ENCODE data around the gene NMD3. TPM values are rescaled to one million over a fixed set of nuclear protein-coding genes. Genes with fewer than 3 reads are reported as not detected.

Gene NMD3
- total RNA-seq, 1 experiment from 2014 or later = 55.6 TPM

- no peak overlapping the region for H4K5ac ChIP-seq (ENCODE audit: insufficient read length, low read depth, low read length)
- H3K18ac ChIP-seq (ENCODE audit: insufficient read length, low read depth, low read length) = no peak overlapping the region
- peaks cover 2% of the 10 kb centered on the region; the same call in 1 of the 2 replicates for H3K4me1 ChIP-seq (ENCODE audit: insufficient read depth, low read length)
- H3K4me1 Mint-ChIP-seq = no peaks in the 10 kb centered on the region
- no peak overlapping the region for H4K8ac ChIP-seq (replicated peaks; ENCODE audit: insufficient read length, low read depth, low read length)
- H3K9me3 ChIP-seq (ENCODE audit: control insufficient read depth, low read depth, low read length) = no peaks in the 10 kb centered on the region
- H2AK5ac ChIP-seq (ENCODE audit: insufficient read length, low read length) = no peak overlapping the region
- H2BK120ac ChIP-seq (ENCODE audit: low read depth, low read length, poor library complexity, severe bottlenecking) = no peak overlapping the region
- H3K27ac Mint-ChIP-seq = peak overlapping the region in 2 of 3 experiments; percentile 51 to 66; a peak in 1 of 7 replicates
- no CpG with 5 or more reads among the region's 1 CpG for WGBS (ENCODE audit: extremely low coverage, insufficient read length, low lambda C conversion rate)
- no peak overlapping the region for H3K56ac ChIP-seq (ENCODE audit: insufficient read length, low read depth, low read length)
- no peak overlapping the region for H3K23ac ChIP-seq (ENCODE audit: insufficient read length, low read depth, low read length)
- no peak overlapping the region for H2BK12ac ChIP-seq (ENCODE audit: insufficient read length, low read depth, low read length)
- H3K27me3 ChIP-seq (ENCODE audit: insufficient read depth, low read length) = no peaks in the 10 kb centered on the region
- no peak for TF ChIP-seq CTCF (conservative IDR thresholded peaks at IDR 0.05)
- peaks cover 0 to under 1% of the 10 kb centered on the region in 2 experiments; a peak in 1 of 5 replicates for H3K9me3 Mint-ChIP-seq
- no peak overlapping the region for H3K9ac ChIP-seq (ENCODE audit: extremely low read depth, insufficient read length, low read length)
- H3K4me3 Mint-ChIP-seq = no peak overlapping the region
- H3K27ac ChIP-seq (ENCODE audit: insufficient read length, low read depth, low read length) = no peak overlapping the region
- H3T11ph ChIP-seq (ENCODE audit: low read length) = no peak overlapping the region
- DNase-seq = no peak
- no peak overlapping the region for H3K4ac ChIP-seq (ENCODE audit: low read depth, low read length)
- no peaks in the 10 kb centered on the region for H3K23me2 ChIP-seq (ENCODE audit: insufficient read length, low read depth, low read length, poor library complexity, severe bottlenecking)
- H3K27me3 Mint-ChIP-seq (ENCODE audit: low read depth) = no peaks in the 10 kb centered on the region
- no peak overlapping the region for H3K4me2 ChIP-seq (ENCODE audit: insufficient read depth, insufficient read length, low read length)
- peaks cover 30 to 58% (median 46%) of the 10 kb centered on the region in 3 experiments for H3K36me3 Mint-ChIP-seq (ENCODE audit: insufficient read depth in 1 of 3, low read depth in 3 of 3)
- H3K14ac ChIP-seq (ENCODE audit: insufficient read depth, low read length) = no peak overlapping the region
- H3K79me2 ChIP-seq (ENCODE audit: insufficient read depth, low read length) = no peaks in the 10 kb centered on the region
- H2BK5ac ChIP-seq (ENCODE audit: insufficient read length, low read length) = no peak overlapping the region
- no peak overlapping the region for H4K91ac ChIP-seq (ENCODE audit: insufficient read length, low read depth, low read length)
- H4K20me1 ChIP-seq (ENCODE audit: control insufficient read depth, insufficient read depth, insufficient read length) = no peaks in the 10 kb centered on the region
- H2AFZ ChIP-seq (ENCODE audit: low read length) = no peak overlapping the region
- no peak overlapping the region for H2BK15ac ChIP-seq (ENCODE audit: low read depth, low read length)
- no peaks in the 10 kb centered on the region for H3K79me1 ChIP-seq (ENCODE audit: insufficient read depth, low read depth, low read length, poor library complexity, severe bottlenecking)
- no peak overlapping the region for H2BK20ac ChIP-seq (ENCODE audit: low read depth, low read length, poor library complexity, severe bottlenecking)
These were observed 33.8 kb downstream of the NMD3 start for GRCh38 chr3:161254861-161255260.
